ENCODE data around the gene SVIL. TPM values are rescaled to one million over a fixed set of nuclear protein-coding genes. Genes with fewer than 3 reads are reported as not detected.

Gene SVIL
- total RNA-seq, 1 experiment from 2014 or later, result 166 TPM

DNA sequence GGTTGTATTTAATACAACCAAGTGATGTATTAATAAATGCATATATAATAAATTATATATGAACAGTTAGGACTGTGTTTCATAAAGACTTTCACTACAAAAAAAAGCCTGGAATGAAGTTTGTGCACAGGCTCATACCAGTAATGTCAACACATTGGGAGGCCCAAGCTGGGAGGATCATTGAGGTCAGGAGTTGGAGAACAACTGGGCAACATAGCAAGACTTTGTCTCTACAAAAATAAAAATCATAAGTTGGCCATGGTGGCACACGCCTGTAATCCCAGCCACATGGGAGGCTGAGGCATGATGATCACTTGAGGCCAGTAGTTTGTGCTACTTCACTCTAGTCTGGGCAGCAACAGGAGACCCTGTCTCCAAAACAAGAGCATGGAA is 15.8 kb upstream of the SVIL start:
- ChIA-PET POLR2A (ENCODE audit: unreplicated experiment) (no interaction called here), CTCF (no interaction called here)
- Histone ChIP-seq H3K27ac (no peak overlapping the region), H3F3A (ENCODE audit: insufficient read depth, low read depth) (peaks cover 16% of the 10 kb centered on the region), H3K4me1 (replicated peaks; ENCODE audit: insufficient read depth) (peaks cover 39% of the 10 kb centered on the region), H3K27me3 (ENCODE audit: insufficient read depth, low read depth) (no peaks in the 10 kb centered on the region), H2AFZ (no peak overlapping the region), H3K9me2 (ENCODE audit: insufficient read depth) (no peaks in the 10 kb centered on the region), H3K4me3 (no peak overlapping the region), H3K9me3 (ENCODE audit: insufficient read depth, low read depth) (no peaks in the 10 kb centered on the region), H3K4me2 (no peak overlapping the region), H4K20me1 (ENCODE audit: insufficient read depth) (no peaks in the 10 kb centered on the region), H3K79me2 (ENCODE audit: low read depth) (peaks cover 74% of the 10 kb centered on the region), H3K36me3 (ENCODE audit: low read depth) (no peaks in the 10 kb centered on the region)
- TF ChIP-seq, protein P1, sequence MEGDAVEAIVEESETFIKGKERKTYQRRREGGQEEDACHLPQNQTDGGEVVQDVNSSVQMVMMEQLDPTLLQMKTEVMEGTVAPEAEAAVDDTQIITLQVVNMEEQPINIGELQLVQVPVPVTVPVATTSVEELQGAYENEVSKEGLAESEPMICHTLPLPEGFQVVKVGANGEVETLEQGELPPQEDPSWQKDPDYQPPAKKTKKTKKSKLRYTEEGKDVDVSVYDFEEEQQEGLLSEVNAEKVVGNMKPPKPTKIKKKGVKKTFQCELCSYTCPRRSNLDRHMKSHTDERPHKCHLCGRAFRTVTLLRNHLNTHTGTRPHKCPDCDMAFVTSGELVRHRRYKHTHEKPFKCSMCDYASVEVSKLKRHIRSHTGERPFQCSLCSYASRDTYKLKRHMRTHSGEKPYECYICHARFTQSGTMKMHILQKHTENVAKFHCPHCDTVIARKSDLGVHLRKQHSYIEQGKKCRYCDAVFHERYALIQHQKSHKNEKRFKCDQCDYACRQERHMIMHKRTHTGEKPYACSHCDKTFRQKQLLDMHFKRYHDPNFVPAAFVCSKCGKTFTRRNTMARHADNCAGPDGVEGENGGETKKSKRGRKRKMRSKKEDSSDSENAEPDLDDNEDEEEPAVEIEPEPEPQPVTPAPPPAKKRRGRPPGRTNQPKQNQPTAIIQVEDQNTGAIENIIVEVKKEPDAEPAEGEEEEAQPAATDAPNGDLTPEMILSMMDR (conservative IDR thresholded peaks at IDR 0.05), result no peak
- TF ChIP-seq EZH2 (IDR thresholded peaks at IDR 0.05; ENCODE audit: low read depth), result no peak
- DNase-seq, result no peak
- no TSS peak for BruUV-seq (replicated peaks)
- intact Hi-C loops (cut with micrococcal nuclease; ENCODE audit: unreplicated experiment), result no loop called here

DNA sequence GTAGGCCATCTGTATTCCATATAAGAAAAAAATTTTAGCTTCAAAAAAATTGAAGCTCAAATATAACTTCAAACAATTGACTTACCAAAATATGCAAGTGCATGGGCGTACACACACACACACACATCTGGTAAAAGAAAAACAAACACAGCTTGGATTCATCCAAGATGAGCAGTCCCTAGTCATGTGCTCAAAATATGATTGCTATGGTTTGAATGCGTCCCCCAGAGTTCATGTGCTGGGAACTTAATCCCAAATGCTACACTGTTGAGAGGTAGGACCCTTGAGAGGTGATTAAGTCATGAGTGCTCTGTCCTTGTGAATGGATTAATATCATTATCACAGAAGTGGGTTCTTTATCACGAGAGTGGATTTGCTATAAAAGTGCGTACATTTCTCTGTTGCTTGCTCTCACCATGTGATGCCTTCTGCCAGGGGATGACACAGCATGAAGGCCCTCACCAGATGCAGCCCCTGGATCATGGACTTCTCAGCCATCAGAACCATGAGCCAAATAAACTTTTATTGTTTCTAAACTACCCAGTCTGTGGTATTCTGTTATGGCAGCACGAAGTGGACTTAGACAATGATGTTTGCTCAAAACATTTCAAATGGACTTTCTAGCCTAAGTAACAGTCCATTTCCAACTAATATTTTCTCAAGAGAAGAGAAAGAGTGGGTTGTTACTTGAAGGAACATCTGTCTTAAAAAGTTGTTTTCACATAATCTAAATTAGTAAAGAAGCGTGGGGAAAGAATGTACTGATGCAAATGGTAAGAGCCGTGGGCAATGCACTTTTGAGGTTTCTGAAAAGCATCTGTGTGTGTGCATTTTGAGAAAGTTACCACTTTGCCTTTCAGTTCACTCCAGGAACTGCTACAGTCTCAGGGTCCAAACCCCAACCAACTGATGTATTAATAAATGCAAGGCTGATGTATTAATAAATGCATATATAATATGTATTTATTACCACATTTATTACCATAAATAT is 15.1 kb upstream of the SVIL start:
- H3K9me3 ChIP-seq (ENCODE audit: insufficient read depth, low read depth), result no peaks in the 10 kb centered on the region
- TF ChIP-seq, protein P1 (conservative IDR thresholded peaks at IDR 0.05), result no peak
- no peak for TF ChIP-seq EZH2 (IDR thresholded peaks at IDR 0.05; ENCODE audit: low read depth)
- no TSS peak for BruUV-seq (replicated peaks)
- H3F3A ChIP-seq (ENCODE audit: insufficient read depth, low read depth), result peaks cover 21% of the 10 kb centered on the region
- H4K20me1 ChIP-seq (ENCODE audit: insufficient read depth), result no peaks in the 10 kb centered on the region
- DNase-seq, result no peak
- H3K4me2 ChIP-seq, result peak overlapping the region; percentile 31; the same call in 1 of the 2 replicates
- no peaks in the 10 kb centered on the region for H3K27me3 ChIP-seq (ENCODE audit: insufficient read depth, low read depth)
- POLR2A ChIA-PET (ENCODE audit: unreplicated experiment), result interaction anchor here (0.6 kb wide), 1 partner anchor 61 kb away, joined by 4 read pairs; no protein-coding TSS in a partner anchor
- intact Hi-C loops (cut with micrococcal nuclease; ENCODE audit: unreplicated experiment), result no loop called here
- peaks cover 39% of the 10 kb centered on the region for H3K4me1 ChIP-seq (replicated peaks; ENCODE audit: insufficient read depth)
- H3K79me2 ChIP-seq (ENCODE audit: low read depth), result peaks cover 73% of the 10 kb centered on the region
- peak overlapping the region; percentile 32; the same call in 1 of the 2 replicates for H3K27ac ChIP-seq
- CTCF ChIA-PET, result no interaction called here
- no peak overlapping the region for H2AFZ ChIP-seq
- H3K4me3 ChIP-seq, result no peak overlapping the region
- no peaks in the 10 kb centered on the region for H3K9me2 ChIP-seq (ENCODE audit: insufficient read depth)
- no peaks in the 10 kb centered on the region for H3K36me3 ChIP-seq (ENCODE audit: low read depth)

DNA sequence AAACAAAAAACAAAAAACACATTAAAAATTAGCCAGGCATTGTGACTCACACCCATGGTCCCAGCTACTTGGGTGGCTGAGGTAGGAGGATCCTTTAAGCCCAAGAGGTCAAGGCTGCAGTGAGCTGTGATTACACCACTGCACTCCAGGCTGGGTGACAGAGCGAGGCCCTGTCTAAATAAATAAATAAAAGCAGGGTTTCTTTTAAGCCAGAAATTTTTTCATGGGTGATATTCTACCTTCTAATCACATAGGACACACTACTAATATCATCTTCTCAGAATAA is 14.2 kb upstream of the SVIL start:
- intact Hi-C loops (cut with micrococcal nuclease; ENCODE audit: unreplicated experiment), result no loop called here
- H3K36me3 ChIP-seq (ENCODE audit: low read depth), result no peaks in the 10 kb centered on the region
- ChIA-PET POLR2A (ENCODE audit: unreplicated experiment) (interaction anchor here (0.6 kb wide), 1 partner anchor 60 kb away, joined by 4 read pairs; no protein-coding TSS in a partner anchor), CTCF (no interaction called here)
- no TSS peak for BruUV-seq (replicated peaks)
- peaks cover 39% of the 10 kb centered on the region for H3K4me1 ChIP-seq (replicated peaks; ENCODE audit: insufficient read depth)
- H3K9me3 ChIP-seq (ENCODE audit: insufficient read depth, low read depth), result no peaks in the 10 kb centered on the region
- H3K9me2 ChIP-seq (ENCODE audit: insufficient read depth), result no peaks in the 10 kb centered on the region
- H2AFZ ChIP-seq, result no peak overlapping the region
- peaks cover 21% of the 10 kb centered on the region for H3F3A ChIP-seq (ENCODE audit: insufficient read depth, low read depth)
- no peak for TF ChIP-seq EZH2 (IDR thresholded peaks at IDR 0.05; ENCODE audit: low read depth)
- TF ChIP-seq, protein P1 (conservative IDR thresholded peaks at IDR 0.05), result no peak
- H3K4me2 ChIP-seq, result peak overlapping the region; percentile 31; the same call in 1 of the 2 replicates
- peak in 1 of 2 experiments; percentile 37 for DNase-seq
- H3K27ac ChIP-seq, result peak overlapping the region; percentile 32
- H3K27me3 ChIP-seq (ENCODE audit: insufficient read depth, low read depth), result no peaks in the 10 kb centered on the region
- peaks cover 80% of the 10 kb centered on the region for H3K79me2 ChIP-seq (ENCODE audit: low read depth)
- no peak overlapping the region for H3K4me3 ChIP-seq
- no peaks in the 10 kb centered on the region for H4K20me1 ChIP-seq (ENCODE audit: insufficient read depth)
